ENCODE results near the gene FCHSD2. TPM values are rescaled to one million over a fixed set of nuclear protein-coding genes. Genes with fewer than 3 reads are reported as not detected.

FCHSD2 gene
- total and polyA plus RNA-seq, 9 of the 15 experiments (the other 6 are each of a cell fraction or from before 2014, with no cell fraction given) = 1.8 to 14.7 (median 6.4) TPM

- Histone ChIP-seq H3K79me2 (ENCODE audit: control insufficient read depth, insufficient read depth, low read length) (no peaks in the 10 kb centered on the region), H3K9me3 (replicated peaks; ENCODE audit: control insufficient read depth, insufficient read depth, low read depth, low read length) (no peaks in the 10 kb centered on the region), H3K9me1 (ENCODE audit: control insufficient read depth, insufficient read depth, low read length) (no peaks in the 10 kb centered on the region), H3K27ac (ENCODE audit: extremely low read depth, low read depth, low read length) (no peak overlapping the region), H3K36me3 (ENCODE audit: control insufficient read depth, insufficient read depth, low read length) (no peaks in the 10 kb centered on the region), H4K20me1 (replicated peaks; ENCODE audit: control insufficient read depth, insufficient read depth, low read length) (peaks cover 3% of the 10 kb centered on the region; the same call in 1 of the 2 replicates), H3K4me1 (replicated peaks in 1 of 2; ENCODE audit: control insufficient read depth in 2 of 2, insufficient read depth in 2 of 2, low read length in 2 of 2) (peaks cover 0 to 15% of the 10 kb centered on the region in 2 experiments; a peak in 3 of 5 replicates), H3K27me3 (ENCODE audit: control insufficient read depth in 2 of 2, insufficient read depth in 2 of 2, low read length in 2 of 2) (peaks cover 20 to 41% of the 10 kb centered on the region in 2 experiments; a peak in 4 of 5 replicates), H2AFZ (ENCODE audit: low read depth, low read length) (no peak overlapping the region), H3K4me3 (no peak overlapping the region), H3K4me2 (ENCODE audit: insufficient read depth, low read length) (no peak overlapping the region), H3K9ac (ENCODE audit: insufficient read depth in 1 of 2, low read depth in 2 of 2, low read length in 2 of 2) (0 out of 4 replicates have a peak overlapping the region, but pooled peaks of 1 of the 2 experiments have one; percentile 37)
- TF ChIP-seq SPI1 (IDR thresholded peaks at IDR 0.05; ENCODE audit: borderline replicate concordance, low read depth, low read length) (peak; percentile 80), KLF16 (IDR thresholded peaks at IDR 0.05) (no peak)
- no peak for ATAC-seq
- BruUV-seq (replicated peaks) = no TSS peak
- POLR2A ChIA-PET = interaction anchor here (0.5 to 0.6 kb wide), 4 partner anchors 18 to 1134 kb away, joined by 3 to 4 read pairs (median 3); no protein-coding TSS in a partner anchor
- no peak for FAIRE-seq
- WGBS (ENCODE audit: insufficient coverage, low coverage, missing lambda C conversion rate) = 1% methylated on average over 8 of the region's 8 CpGs
- CTCF ChIA-PET (ENCODE audit: low intra/inter-chr PET ratio) = no interaction called here
- in situ Hi-C loops (cut with MboI) = loop anchor here (5.0 to 10.0 kb wide), 3 partner anchors 48 to 465 kb away; no protein-coding TSS in a partner anchor
- intact Hi-C loops (cut with micrococcal nuclease) = no loop called here
- no peak for DNase-seq (ENCODE audit: extremely low read depth in 1 of 4, low spot score in 3 of 4)
These were observed 47.2 kb upstream of the FCHSD2 start for GRCh38 chr11:73189315-73189714.

- ATAC-seq (no peak), FAIRE-seq (no peak), DNase-seq (ENCODE audit: extremely low read depth in 1 of 4, low spot score in 3 of 4) (no peak)
- Histone ChIP-seq H3K4me2 (ENCODE audit: insufficient read depth, low read length) (no peak overlapping the region), H3K4me3 (no peak overlapping the region), H3K9me3 (replicated peaks; ENCODE audit: control insufficient read depth, insufficient read depth, low read depth, low read length) (no peaks in the 10 kb centered on the region), H2AFZ (ENCODE audit: low read depth, low read length) (no peak overlapping the region), H3K79me2 (ENCODE audit: control insufficient read depth, insufficient read depth, low read length) (no peaks in the 10 kb centered on the region), H3K27ac (ENCODE audit: extremely low read depth, low read depth, low read length) (no peak overlapping the region), H3K9ac (ENCODE audit: insufficient read depth in 1 of 2, low read depth in 2 of 2, low read length in 2 of 2) (peak overlapping the region in 1 of 2 experiments; percentile 38; a peak in 2 of 4 replicates), H4K20me1 (replicated peaks; ENCODE audit: control insufficient read depth, insufficient read depth, low read length) (peaks cover 3% of the 10 kb centered on the region; the same call in 1 of the 2 replicates), H3K36me3 (ENCODE audit: control insufficient read depth, insufficient read depth, low read length) (no peaks in the 10 kb centered on the region), H3K4me1 (replicated peaks in 1 of 2; ENCODE audit: control insufficient read depth in 2 of 2, insufficient read depth in 2 of 2, low read length in 2 of 2) (peaks cover 6 to 24% of the 10 kb centered on the region in 2 experiments; a peak in 4 of 5 replicates), H3K9me1 (ENCODE audit: control insufficient read depth, insufficient read depth, low read length) (no peaks in the 10 kb centered on the region), H3K27me3 (ENCODE audit: control insufficient read depth in 2 of 2, insufficient read depth in 2 of 2, low read length in 2 of 2) (peaks cover 12 to 30% of the 10 kb centered on the region in 2 experiments; a peak in 4 of 5 replicates)
- POLR2A ChIA-PET = interaction anchor here (0.6 to 0.8 kb wide), 4 partner anchors 11 to 444 kb away, joined by 3 to 4 read pairs (median 3); no protein-coding TSS in a partner anchor
- no TSS peak for BruUV-seq (replicated peaks)
- 4% methylated on average over 4 of the region's 4 CpGs for WGBS (ENCODE audit: insufficient coverage, low coverage, missing lambda C conversion rate)
- in situ Hi-C loops (cut with MboI) (loop anchor here (5.0 to 10.0 kb wide), 3 partner anchors 49 to 464 kb away; no protein-coding TSS in a partner anchor), intact Hi-C loops (cut with micrococcal nuclease) (no loop called here)
- CTCF ChIA-PET (ENCODE audit: low intra/inter-chr PET ratio) = no interaction called here
- no peak for TF ChIP-seq NFYB (IDR thresholded peaks at IDR 0.05; ENCODE audit: extremely low read depth, insufficient read length)
- no peak for TF ChIP-seq HDAC6 (IDR thresholded peaks at IDR 0.05; ENCODE audit: low read depth, low read length)
- TF ChIP-seq ZNF318 (IDR thresholded peaks at IDR 0.05; ENCODE audit: borderline replicate concordance in 1 of 2, low read depth in 1 of 2) = no peak
- TF ChIP-seq NR4A1 (CRISPR knock-in tag; IDR thresholded peaks at IDR 0.05) = no peak
- no peak for TF ChIP-seq NR4A1 (tag; IDR thresholded peaks at IDR 0.05)
These were observed 46.2 kb upstream of the FCHSD2 start for GRCh38 chr11:73188301-73188700.

All from K562 (cell line).